Measurements from ENCODE around the gene ARPC5L.

The ARPC5L gene

GRCh38 chr9:124886866-124887492 is 25.0 kb downstream of the ARPC5L start:
- Histone ChIP-seq H3K4me2 (ENCODE audit: low read length) (no peak overlapping the region), H3K9ac (ENCODE audit: low read depth, low read length) (no peak overlapping the region)

DNA sequence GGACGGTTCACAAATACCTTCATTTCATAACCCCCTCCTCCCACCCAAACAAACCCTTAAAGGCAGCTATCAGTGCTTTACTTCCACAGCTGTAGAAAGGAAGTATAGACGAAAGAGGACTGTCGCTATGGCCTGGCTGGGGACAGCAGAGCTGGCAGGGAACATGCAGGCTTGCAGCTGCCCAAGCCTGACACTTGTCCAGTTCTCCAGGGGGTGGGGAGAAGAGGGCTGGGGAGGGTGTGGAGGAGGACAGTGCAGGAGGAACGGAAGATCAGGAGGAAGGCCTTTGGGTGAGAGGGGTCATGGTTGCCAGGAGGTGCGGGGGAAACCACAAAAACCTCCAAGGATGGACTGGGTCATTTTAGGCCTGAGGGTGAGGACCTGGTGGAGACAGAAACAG is 25.9 kb downstream of the ARPC5L start:
- H3K4me2 ChIP-seq (ENCODE audit: low read length): no peak overlapping the region
- no peak overlapping the region for H3K4me3 ChIP-seq (ENCODE audit: low read length)
- H3K27me3 ChIP-seq (ENCODE audit: control insufficient read depth, insufficient read depth, low read length): no peaks in the 10 kb centered on the region
- H3K9me3 ChIP-seq (replicated peaks; ENCODE audit: low read length): no peaks in the 10 kb centered on the region
- H3K9ac ChIP-seq (ENCODE audit: low read depth, low read length): no peak overlapping the region
- H3K36me3 ChIP-seq (ENCODE audit: insufficient read depth, low read length): peaks cover 49% of the 10 kb centered on the region
- H3K4me1 ChIP-seq (ENCODE audit: control insufficient read depth, insufficient read depth, low read length): no peaks in the 10 kb centered on the region

More at GRCh38 chr9:124886866-124887492, 25.0 kb downstream of the ARPC5L start:
- no peaks in the 10 kb centered on the region for H3K27me3 ChIP-seq (ENCODE audit: control insufficient read depth, insufficient read depth, low read length)
- no peaks in the 10 kb centered on the region for H3K9me3 ChIP-seq (replicated peaks; ENCODE audit: low read length)
- H3K4me1 ChIP-seq (ENCODE audit: control insufficient read depth, insufficient read depth, low read length): no peaks in the 10 kb centered on the region
- H3K4me3 ChIP-seq (ENCODE audit: low read length): no peak overlapping the region
- peaks cover 57% of the 10 kb centered on the region for H3K36me3 ChIP-seq (ENCODE audit: insufficient read depth, low read length)

- Histone ChIP-seq H3K9ac (ENCODE audit: low read depth, low read length) (no peak overlapping the region), H3K27me3 (ENCODE audit: control insufficient read depth, insufficient read depth, low read length) (no peaks in the 10 kb centered on the region), H3K4me1 (ENCODE audit: control insufficient read depth, insufficient read depth, low read length) (no peaks in the 10 kb centered on the region), H3K4me3 (ENCODE audit: low read length) (no peak overlapping the region), H3K4me2 (ENCODE audit: low read length) (no peak overlapping the region), H3K36me3 (ENCODE audit: insufficient read depth, low read length) (peaks cover 58% of the 10 kb centered on the region), H3K9me3 (replicated peaks; ENCODE audit: low read length) (no peaks in the 10 kb centered on the region)
These were observed 27.1 kb downstream of the ARPC5L start for GRCh38 chr9:124889006-124889405.

GRCh38 chr9:124890179-124890578 is 28.2 kb downstream of the ARPC5L start:
- Histone ChIP-seq H3K36me3 (ENCODE audit: insufficient read depth, low read length) (peaks cover 62% of the 10 kb centered on the region), H3K27me3 (ENCODE audit: control insufficient read depth, insufficient read depth, low read length) (no peaks in the 10 kb centered on the region), H3K4me3 (ENCODE audit: low read length) (no peak overlapping the region), H3K4me2 (ENCODE audit: low read length) (no peak overlapping the region), H3K9me3 (replicated peaks; ENCODE audit: low read length) (no peaks in the 10 kb centered on the region), H3K4me1 (ENCODE audit: control insufficient read depth, insufficient read depth, low read length) (no peaks in the 10 kb centered on the region), H3K9ac (ENCODE audit: low read depth, low read length) (no peak overlapping the region)

DNA sequence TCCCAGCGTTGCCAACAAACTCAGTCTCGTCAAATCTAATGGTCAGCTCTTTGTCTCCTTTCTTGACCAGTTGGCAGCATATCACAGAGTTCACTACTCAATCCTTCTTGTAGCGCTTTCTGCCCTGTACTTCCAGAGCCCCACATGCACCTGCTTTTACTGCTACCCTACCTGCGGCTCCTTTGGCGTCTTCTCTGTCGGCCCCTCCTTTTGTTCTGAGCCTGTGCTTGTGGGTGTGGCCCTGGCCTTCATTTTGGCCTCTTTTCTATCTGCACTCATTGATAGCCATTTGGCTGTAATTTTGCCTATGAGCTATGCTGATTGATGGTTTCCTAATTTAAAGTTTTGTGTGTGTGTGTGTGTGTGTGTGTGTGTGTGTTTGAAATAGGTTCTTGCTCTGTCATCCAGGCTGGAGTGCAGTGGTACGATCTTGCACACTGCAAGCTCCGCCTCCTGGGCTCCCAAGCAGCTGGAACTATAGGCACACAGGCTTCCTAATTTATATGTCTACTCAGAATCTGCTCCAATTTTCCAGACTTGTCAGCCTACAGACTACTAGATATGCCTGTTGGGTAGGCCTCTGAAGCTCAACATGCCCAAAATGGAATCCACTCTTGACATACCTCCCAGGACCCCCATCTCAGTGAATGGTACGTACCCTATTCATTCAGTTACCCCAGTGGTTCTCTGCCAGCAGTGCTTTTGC is 32.3 kb downstream of the ARPC5L start:
- Histone ChIP-seq H3K4me3 (ENCODE audit: low read length) (no peak overlapping the region), H3K4me1 (ENCODE audit: control insufficient read depth, insufficient read depth, low read length) (no peaks in the 10 kb centered on the region), H3K9ac (ENCODE audit: low read depth, low read length) (no peak overlapping the region), H3K36me3 (ENCODE audit: insufficient read depth, low read length) (peaks cover 41% of the 10 kb centered on the region), H3K27me3 (ENCODE audit: control insufficient read depth, insufficient read depth, low read length) (no peaks in the 10 kb centered on the region), H3K9me3 (replicated peaks; ENCODE audit: low read length) (no peaks in the 10 kb centered on the region), H3K4me2 (ENCODE audit: low read length) (no peak overlapping the region)

GRCh38 chr9:124894741-124895170 is 32.8 kb downstream of the ARPC5L start:
- no peak overlapping the region for H3K9ac ChIP-seq (ENCODE audit: low read depth, low read length)
- no peak overlapping the region for H3K4me2 ChIP-seq (ENCODE audit: low read length)
- H3K4me1 ChIP-seq (ENCODE audit: control insufficient read depth, insufficient read depth, low read length): no peaks in the 10 kb centered on the region
- H3K4me3 ChIP-seq (ENCODE audit: low read length): no peak overlapping the region
- no peaks in the 10 kb centered on the region for H3K9me3 ChIP-seq (replicated peaks; ENCODE audit: low read length)
- peaks cover 39% of the 10 kb centered on the region for H3K36me3 ChIP-seq (ENCODE audit: insufficient read depth, low read length)
- no peaks in the 10 kb centered on the region for H3K27me3 ChIP-seq (ENCODE audit: control insufficient read depth, insufficient read depth, low read length)

- Histone ChIP-seq H3K4me1 (ENCODE audit: control insufficient read depth, insufficient read depth, low read length) (peaks cover 9% of the 10 kb centered on the region), H3K36me3 (ENCODE audit: insufficient read depth, low read length) (peaks cover 32% of the 10 kb centered on the region), H3K27me3 (ENCODE audit: control insufficient read depth, insufficient read depth, low read length) (no peaks in the 10 kb centered on the region), H3K9me3 (replicated peaks; ENCODE audit: low read length) (no peaks in the 10 kb centered on the region), H3K4me3 (ENCODE audit: low read length) (no peak overlapping the region), H3K4me2 (ENCODE audit: low read length) (no peak overlapping the region), H3K9ac (ENCODE audit: low read depth, low read length) (no peak overlapping the region)
These were observed 35.9 kb downstream of the ARPC5L start for GRCh38 chr9:124897570-124898460.

GRCh38 chr9:124899845-124900244 is 37.9 kb downstream of the ARPC5L start:
- H3K4me3 ChIP-seq (ENCODE audit: low read length): no peak overlapping the region
- H3K4me2 ChIP-seq (ENCODE audit: low read length): no peak overlapping the region
- no peaks in the 10 kb centered on the region for H3K27me3 ChIP-seq (ENCODE audit: control insufficient read depth, insufficient read depth, low read length)
- peaks cover 18% of the 10 kb centered on the region for H3K36me3 ChIP-seq (ENCODE audit: insufficient read depth, low read length)
- no peaks in the 10 kb centered on the region for H3K9me3 ChIP-seq (replicated peaks; ENCODE audit: low read length)
- H3K4me1 ChIP-seq (ENCODE audit: control insufficient read depth, insufficient read depth, low read length): peaks cover 9% of the 10 kb centered on the region
- H3K9ac ChIP-seq (ENCODE audit: low read depth, low read length): no peak overlapping the region

DNA sequence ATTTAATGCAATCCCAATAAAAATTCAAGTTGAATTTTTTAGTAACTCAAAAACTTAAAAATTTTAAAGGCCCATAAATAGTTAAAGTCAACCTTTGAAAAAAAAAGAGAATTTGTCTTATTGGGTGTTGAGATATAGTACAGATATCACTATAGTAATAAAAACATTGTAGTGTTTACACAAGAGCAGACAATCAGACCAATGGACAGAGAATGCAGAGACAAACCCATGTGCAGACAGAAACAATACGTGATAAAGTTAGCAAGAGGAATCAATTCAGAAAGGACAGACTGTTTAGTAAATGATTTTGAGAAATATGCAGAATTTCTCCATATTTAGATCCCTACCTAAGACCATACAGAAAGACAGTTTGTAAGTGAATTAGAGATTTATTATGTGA is 45.0 kb downstream of the ARPC5L start:
- H3K9ac ChIP-seq (ENCODE audit: low read depth, low read length): no peak overlapping the region
- no peaks in the 10 kb centered on the region for H3K27me3 ChIP-seq (ENCODE audit: control insufficient read depth, insufficient read depth, low read length)
- peaks cover 14% of the 10 kb centered on the region for H3K36me3 ChIP-seq (ENCODE audit: insufficient read depth, low read length)
- no peak overlapping the region for H3K4me3 ChIP-seq (ENCODE audit: low read length)
- no peak overlapping the region for H3K4me2 ChIP-seq (ENCODE audit: low read length)
- peaks cover 3% of the 10 kb centered on the region for H3K4me1 ChIP-seq (ENCODE audit: control insufficient read depth, insufficient read depth, low read length)
- H3K9me3 ChIP-seq (replicated peaks; ENCODE audit: low read length): no peaks in the 10 kb centered on the region

DNA sequence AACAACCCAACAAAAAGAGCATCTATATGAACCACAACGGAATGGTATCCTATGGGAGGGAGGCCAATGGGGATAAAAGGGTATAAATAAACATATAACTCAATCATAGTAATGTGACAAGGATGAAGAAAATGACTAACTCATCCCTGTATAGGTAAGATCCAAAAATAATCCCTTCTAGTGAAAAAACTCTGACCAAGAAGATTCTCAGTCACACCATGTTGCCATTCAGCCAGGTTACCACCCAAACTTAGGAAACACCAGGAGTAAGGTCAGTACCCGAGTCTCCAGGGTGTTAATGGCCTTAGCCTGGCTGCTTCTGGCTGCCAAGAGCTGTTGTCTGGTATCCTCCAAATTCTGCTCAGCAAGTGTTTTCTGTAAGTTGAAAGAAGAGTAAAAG is 46.2 kb downstream of the ARPC5L start:
- Histone ChIP-seq H3K36me3 (ENCODE audit: insufficient read depth, low read length) (peaks cover 22% of the 10 kb centered on the region), H3K4me2 (ENCODE audit: low read length) (no peak overlapping the region), H3K27me3 (ENCODE audit: control insufficient read depth, insufficient read depth, low read length) (no peaks in the 10 kb centered on the region), H3K9me3 (replicated peaks; ENCODE audit: low read length) (no peaks in the 10 kb centered on the region), H3K4me3 (ENCODE audit: low read length) (no peak overlapping the region), H3K9ac (ENCODE audit: low read depth, low read length) (no peak overlapping the region), H3K4me1 (ENCODE audit: control insufficient read depth, insufficient read depth, low read length) (no peaks in the 10 kb centered on the region)

- H3K36me3 ChIP-seq (ENCODE audit: insufficient read depth, low read length): peaks cover 33% of the 10 kb centered on the region
- H3K27me3 ChIP-seq (ENCODE audit: control insufficient read depth, insufficient read depth, low read length): no peaks in the 10 kb centered on the region
- H3K9ac ChIP-seq (ENCODE audit: low read depth, low read length): no peak overlapping the region
- H3K9me3 ChIP-seq (replicated peaks; ENCODE audit: low read length): no peaks in the 10 kb centered on the region
- no peak overlapping the region for H3K4me3 ChIP-seq (ENCODE audit: low read length)
- no peaks in the 10 kb centered on the region for H3K4me1 ChIP-seq (ENCODE audit: control insufficient read depth, insufficient read depth, low read length)
- no peak overlapping the region for H3K4me2 ChIP-seq (ENCODE audit: low read length)
These were observed 49.8 kb downstream of the ARPC5L start for GRCh38 chr9:124911766-124912165.

All from skeletal muscle satellite cell (primary cell).